ENCODE measurements around the gene CACNA1F.

The CACNA1F gene

GRCh38 chrX:49257846-49258748, 25.0 kb upstream of the CACNA1F start:
- in situ Hi-C loops (cut with MboI; ENCODE audit: low sequenced_read_pairs), result no loop called here

DNA sequence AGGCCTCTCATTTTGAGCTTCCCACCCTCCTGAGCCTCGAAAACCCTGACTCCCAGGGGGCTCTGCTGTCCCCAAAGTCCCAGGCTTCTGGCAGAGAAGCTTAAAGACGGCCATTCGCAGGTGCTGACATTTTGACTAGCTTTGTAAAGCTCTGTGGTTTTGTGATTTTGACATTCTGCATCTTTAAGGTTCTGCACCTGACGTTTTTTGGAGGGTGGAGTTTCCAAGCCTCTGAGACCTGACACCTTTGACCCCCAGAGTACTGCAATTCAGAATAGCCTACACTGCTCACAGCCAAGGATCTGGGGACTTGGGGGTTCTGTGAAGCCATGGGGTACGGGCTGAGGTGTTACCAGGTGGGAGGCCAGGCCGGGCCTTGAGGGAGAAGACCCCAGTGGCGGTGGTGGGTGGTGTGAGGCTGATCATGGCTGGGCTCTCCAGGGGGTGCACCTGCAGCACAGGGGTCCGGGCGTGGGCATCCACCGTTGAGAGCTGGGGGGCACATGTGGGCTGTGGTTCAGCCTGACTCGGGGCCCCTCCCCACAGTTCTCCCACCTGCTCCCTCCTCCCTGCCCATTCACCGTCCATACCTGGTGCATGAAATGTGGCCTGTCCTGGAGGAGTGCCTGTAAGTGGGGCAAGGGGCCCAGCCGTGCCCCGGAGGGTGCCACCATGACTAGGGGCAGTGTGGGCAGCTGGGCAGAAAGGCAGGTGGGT, 24.1 kb upstream of the CACNA1F start:
- in situ Hi-C loops (cut with MboI; ENCODE audit: low sequenced_read_pairs), result no loop called here

- in situ Hi-C loops (cut with MboI; ENCODE audit: low sequenced_read_pairs), result no loop called here
These were observed 23.3 kb upstream of the CACNA1F start for GRCh38 chrX:49256268-49256995.

- in situ Hi-C loops (cut with MboI; ENCODE audit: low sequenced_read_pairs), result no loop called here
These were observed 21.5 kb upstream of the CACNA1F start for GRCh38 chrX:49254639-49255038.

DNA sequence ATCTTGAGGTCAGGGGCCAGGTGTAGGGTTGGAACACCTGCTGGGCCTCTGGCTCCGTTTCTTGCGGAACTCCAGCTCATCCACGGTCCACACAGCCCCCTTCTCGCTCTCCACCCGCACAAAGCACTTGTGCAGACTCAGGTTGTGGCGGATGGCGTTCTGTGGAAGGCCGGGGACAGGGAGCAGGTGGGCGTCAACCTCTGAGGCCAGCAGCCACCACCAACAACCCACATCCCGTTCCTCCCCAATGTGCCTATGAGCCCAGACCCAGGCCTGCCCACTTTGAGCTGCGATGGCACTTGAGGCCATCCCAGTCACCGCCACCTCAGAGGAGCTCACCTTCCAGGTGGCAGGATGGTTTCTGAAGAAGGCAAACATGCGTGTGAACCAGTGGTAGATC, 18.2 kb upstream of the CACNA1F start:
- in situ Hi-C loops (cut with MboI; ENCODE audit: low sequenced_read_pairs), result no loop called here

DNA sequence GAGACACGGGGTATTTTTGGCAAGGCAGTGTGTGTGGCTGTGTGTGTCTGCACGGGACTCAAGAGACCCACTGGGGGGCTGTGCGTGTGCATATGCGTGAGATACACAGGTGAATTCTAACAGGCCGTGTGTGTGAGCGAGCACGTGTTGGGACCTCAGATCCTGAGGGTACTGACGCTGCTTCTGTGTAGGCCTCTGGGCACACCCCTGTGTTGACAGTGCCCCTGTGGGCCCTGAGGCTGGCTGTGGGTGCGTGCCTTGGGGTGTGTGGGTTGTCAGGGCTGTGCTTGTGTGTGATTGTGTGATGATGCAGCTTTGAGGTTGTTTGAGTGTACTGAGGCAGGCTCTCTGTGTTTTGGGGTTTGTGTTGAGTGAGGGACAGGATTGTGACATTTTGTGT, 17.4 kb upstream of the CACNA1F start:
- in situ Hi-C loops (cut with MboI; ENCODE audit: low sequenced_read_pairs), result no loop called here

- in situ Hi-C loops (cut with MboI; ENCODE audit: low sequenced_read_pairs), result no loop called here
These were observed 16.9 kb upstream of the CACNA1F start for GRCh38 chrX:49250066-49250465.

- in situ Hi-C loops (cut with MboI; ENCODE audit: low sequenced_read_pairs), result no loop called here
These were observed 16.5 kb upstream of the CACNA1F start for GRCh38 chrX:49249616-49250015.

GRCh38 chrX:49249071-49249470, 15.9 kb upstream of the CACNA1F start:
- in situ Hi-C loops (cut with MboI; ENCODE audit: low sequenced_read_pairs), result no loop called here

GRCh38 chrX:49247916-49248811, 15.0 kb upstream of the CACNA1F start:
- in situ Hi-C loops (cut with MboI; ENCODE audit: low sequenced_read_pairs), result no loop called here

- in situ Hi-C loops (cut with MboI; ENCODE audit: low sequenced_read_pairs), result no loop called here
These were observed 14.2 kb upstream of the CACNA1F start for GRCh38 chrX:49247346-49247745.

GRCh38 chrX:49246541-49246940, 13.4 kb upstream of the CACNA1F start:
- in situ Hi-C loops (cut with MboI; ENCODE audit: low sequenced_read_pairs), result no loop called here

DNA sequence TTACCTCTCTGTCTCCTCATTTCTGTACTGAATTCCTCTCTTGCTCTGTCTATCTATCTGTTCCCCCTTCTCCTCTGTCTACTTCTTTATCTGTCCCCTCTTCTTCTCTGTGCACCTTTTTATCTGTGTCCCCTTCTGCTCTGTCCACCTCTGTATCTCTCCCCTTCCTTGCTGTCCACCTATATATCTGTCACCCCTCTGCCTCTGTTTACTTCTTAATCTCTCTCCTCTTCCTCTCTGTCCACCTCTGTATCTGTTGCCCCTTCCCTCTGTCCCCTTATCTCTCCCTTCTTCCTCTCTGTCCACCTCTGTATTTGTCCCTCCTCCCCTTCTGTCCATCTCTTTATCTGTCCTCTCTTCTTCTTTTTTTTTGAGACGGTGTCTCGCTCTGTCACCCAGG, 11.1 kb upstream of the CACNA1F start:
- in situ Hi-C loops (cut with MboI; ENCODE audit: low sequenced_read_pairs), result no loop called here

GRCh38 chrX:49243166-49243565, 10.0 kb upstream of the CACNA1F start:
- in situ Hi-C loops (cut with MboI; ENCODE audit: low sequenced_read_pairs), result no loop called here

DNA sequence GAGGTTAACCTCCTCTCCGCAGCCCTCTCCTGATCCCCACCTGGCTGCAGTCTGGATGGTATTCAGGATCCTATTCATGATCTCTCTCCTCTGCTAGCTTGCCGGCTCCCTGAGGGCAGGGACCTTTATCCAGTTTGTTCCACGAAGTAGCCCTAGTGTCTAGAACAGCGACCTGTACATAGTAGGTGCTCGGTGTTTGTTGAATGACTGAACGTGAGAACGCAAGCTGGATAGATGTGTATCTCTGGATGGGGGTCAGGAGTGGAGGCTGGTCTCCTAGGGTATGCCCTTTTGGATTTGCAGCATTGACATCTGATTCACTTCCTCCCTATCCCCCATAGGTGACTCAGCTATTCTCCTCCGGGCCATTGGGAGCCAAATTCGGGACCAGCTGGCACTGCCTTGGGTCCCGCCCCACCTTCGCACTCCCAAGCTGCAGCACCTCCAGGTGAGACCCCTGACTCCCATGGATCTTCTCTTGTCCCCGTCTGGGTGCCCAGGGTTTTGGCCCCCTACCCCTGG, 9.5 kb upstream of the CACNA1F start:
- in situ Hi-C loops (cut with MboI; ENCODE audit: low sequenced_read_pairs), result no loop called here

DNA sequence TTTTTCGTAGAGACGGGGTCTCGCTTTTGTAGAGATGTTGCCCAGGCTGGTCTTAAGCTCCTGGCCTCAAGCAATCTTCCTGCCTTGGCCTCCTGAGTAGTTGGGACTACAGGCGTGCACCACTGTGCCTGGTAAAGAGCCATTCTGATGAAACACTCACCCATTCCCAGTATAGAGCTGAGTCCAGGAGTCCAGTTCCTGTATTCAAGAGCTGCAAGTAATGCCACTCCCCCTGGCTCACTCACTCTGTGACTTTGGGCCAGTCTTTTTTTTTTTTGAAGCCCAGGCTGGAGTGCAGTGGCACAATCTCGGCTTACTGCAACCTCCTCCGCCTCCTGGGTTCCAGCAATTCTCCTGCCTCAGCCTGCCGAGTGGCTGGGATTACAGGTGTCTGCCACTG, 5.6 kb upstream of the CACNA1F start:
- in situ Hi-C loops (cut with MboI; ENCODE audit: low sequenced_read_pairs), result no loop called here

GRCh38 chrX:49237060-49237459, 3.9 kb upstream of the CACNA1F start:
- in situ Hi-C loops (cut with MboI; ENCODE audit: low sequenced_read_pairs), result no loop called here

- in situ Hi-C loops (cut with MboI; ENCODE audit: low sequenced_read_pairs), result no loop called here
These were observed 881 bp upstream of the CACNA1F start for GRCh38 chrX:49233887-49234555.

GRCh38 chrX:49232525-49232924, 615 bp downstream of the CACNA1F start:
- in situ Hi-C loops (cut with MboI; ENCODE audit: low sequenced_read_pairs), result no loop called here
